ENCODE data around the gene BHLHA15.
"Not testable (repeated sequence)": the region's sequence is repeated elsewhere in the genome, so short reads cannot be mapped to it uniquely, and the experiment has no call there.

DNA sequence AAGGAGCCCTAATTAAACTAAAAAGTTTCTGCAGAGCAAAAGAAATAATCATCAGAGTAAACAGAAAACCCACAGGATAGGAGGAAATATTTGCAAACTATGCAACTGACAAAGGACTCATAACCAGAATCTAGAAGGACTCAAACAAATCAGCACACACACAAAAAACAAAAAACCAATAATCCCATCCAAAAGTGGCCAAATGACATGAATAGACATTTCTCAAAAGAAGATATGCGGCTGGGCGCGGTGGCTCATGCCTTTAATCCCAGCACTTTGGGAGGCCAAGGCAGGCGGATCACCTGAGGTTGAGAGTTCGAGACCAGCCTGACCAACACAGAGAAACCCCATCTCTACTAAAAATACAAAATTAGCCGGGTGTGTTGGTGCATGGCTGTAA is 8.1 kb downstream of the BHLHA15 start:
- TF ChIP-seq CTCF (conservative IDR thresholded peaks at IDR 0.05 in 1 of 2, IDR thresholded peaks at IDR 0.05 in 1 of 2; ENCODE audit: low read depth in 1 of 2, low read length in 2 of 2); EZH2 (IDR thresholded peaks at IDR 0.05; ENCODE audit: low read length, missing control alignments): not testable (repeated sequence)
